ENCODE results near the gene BCL11B.
A peak's percentile ranks its signal among the peaks of the same experiment; 100 is the strongest.
"Not testable (repeated sequence)": the region's sequence is repeated elsewhere in the genome, so short reads cannot be mapped to it uniquely, and the experiment has no call there.

BCL11B gene

GRCh38 chr14:99188731-99189191 lies 83.2 kb downstream of the BCL11B start:
- H3K27ac Mint-ChIP-seq (ENCODE audit: low read depth): peak overlapping the region; percentile 93
- H3K4me3 Mint-ChIP-seq: peak overlapping the region; percentile 87
- ATAC-seq (replicated peaks; ENCODE audit: extremely low read depth, poor library complexity, severe bottlenecking): peak; percentile 20
- H3K27me3 Mint-ChIP-seq: no peaks in the 10 kb centered on the region
- no peak for DNase-seq (ENCODE audit: low spot score in 2 of 2)
- H3K9me3 Mint-ChIP-seq: no peaks in the 10 kb centered on the region
- H3K4me1 Mint-ChIP-seq: peaks cover 96% of the 10 kb centered on the region
- peaks cover 51% of the 10 kb centered on the region for H3K36me3 Mint-ChIP-seq (ENCODE audit: insufficient read depth)

GRCh38 chr14:99187858-99188257 lies 84.1 kb downstream of the BCL11B start:
- Mint-ChIP-seq H3K4me3 (peak overlapping the region; percentile 87), H3K36me3 (ENCODE audit: insufficient read depth) (peaks cover 50% of the 10 kb centered on the region), H3K27ac (ENCODE audit: low read depth) (peak overlapping the region; percentile 97), H3K9me3 (no peaks in the 10 kb centered on the region), H3K27me3 (no peaks in the 10 kb centered on the region), H3K4me1 (peaks cover 96% of the 10 kb centered on the region)
- no peak for DNase-seq (ENCODE audit: low spot score in 2 of 2)
- ATAC-seq (replicated peaks; ENCODE audit: extremely low read depth, poor library complexity, severe bottlenecking): no peak

- Mint-ChIP-seq H3K36me3 (ENCODE audit: insufficient read depth) (peaks cover 52% of the 10 kb centered on the region), H3K9me3 (no peaks in the 10 kb centered on the region), H3K27me3 (no peaks in the 10 kb centered on the region), H3K4me1 (peaks cover 96% of the 10 kb centered on the region), H3K27ac (ENCODE audit: low read depth) (peak overlapping the region; percentile 97), H3K4me3 (peak overlapping the region; percentile 87)
- ATAC-seq (replicated peaks; ENCODE audit: extremely low read depth, poor library complexity, severe bottlenecking): no peak
- no peak for DNase-seq (ENCODE audit: low spot score in 2 of 2)
These were observed 84.9 kb downstream of the BCL11B start for GRCh38 chr14:99186956-99187690.

GRCh38 chr14:99186336-99186735 lies 85.7 kb downstream of the BCL11B start:
- peak overlapping the region; percentile 97 for H3K27ac Mint-ChIP-seq (ENCODE audit: low read depth)
- H3K27me3 Mint-ChIP-seq; H3K9me3 Mint-ChIP-seq; DNase-seq (ENCODE audit: low spot score in 2 of 2); ATAC-seq (replicated peaks; ENCODE audit: extremely low read depth, poor library complexity, severe bottlenecking): not testable (repeated sequence)
- peaks cover 48% of the 10 kb centered on the region for H3K36me3 Mint-ChIP-seq (ENCODE audit: insufficient read depth)
- peak overlapping the region; percentile 87 for H3K4me3 Mint-ChIP-seq
- H3K4me1 Mint-ChIP-seq: peaks cover 96% of the 10 kb centered on the region

- no peak for DNase-seq (ENCODE audit: low spot score in 2 of 2)
- Mint-ChIP-seq H3K4me3 (peak overlapping the region; percentile 87), H3K9me3 (no peaks in the 10 kb centered on the region), H3K27me3 (no peaks in the 10 kb centered on the region), H3K4me1 (peaks cover 90% of the 10 kb centered on the region), H3K27ac (ENCODE audit: low read depth) (peak overlapping the region; percentile 97), H3K36me3 (ENCODE audit: insufficient read depth) (peaks cover 52% of the 10 kb centered on the region)
- no peak for ATAC-seq (replicated peaks; ENCODE audit: extremely low read depth, poor library complexity, severe bottlenecking)
These were observed 86.4 kb downstream of the BCL11B start for GRCh38 chr14:99185436-99186068.

GRCh38 chr14:99183716-99184115 lies 88.3 kb downstream of the BCL11B start:
- Mint-ChIP-seq H3K4me1 (peaks cover 86% of the 10 kb centered on the region), H3K4me3 (peak overlapping the region; percentile 87), H3K27me3 (no peaks in the 10 kb centered on the region), H3K27ac (ENCODE audit: low read depth) (peak overlapping the region; percentile 97), H3K9me3 (no peaks in the 10 kb centered on the region), H3K36me3 (ENCODE audit: insufficient read depth) (peaks cover 55% of the 10 kb centered on the region)
- no peak for ATAC-seq (replicated peaks; ENCODE audit: extremely low read depth, poor library complexity, severe bottlenecking)
- no peak for DNase-seq (ENCODE audit: low spot score in 2 of 2)

GRCh38 chr14:99183311-99183710 lies 88.7 kb downstream of the BCL11B start:
- Mint-ChIP-seq H3K27me3 (no peaks in the 10 kb centered on the region), H3K9me3 (no peaks in the 10 kb centered on the region), H3K27ac (ENCODE audit: low read depth) (peak overlapping the region; percentile 97), H3K4me1 (peaks cover 89% of the 10 kb centered on the region), H3K4me3 (peak overlapping the region; percentile 87), H3K36me3 (ENCODE audit: insufficient read depth) (peaks cover 52% of the 10 kb centered on the region)
- ATAC-seq (replicated peaks; ENCODE audit: extremely low read depth, poor library complexity, severe bottlenecking) (no peak), DNase-seq (ENCODE audit: low spot score in 2 of 2) (no peak)

GRCh38 chr14:99182548-99183250 lies 89.3 kb downstream of the BCL11B start:
- Mint-ChIP-seq H3K9me3 (no peaks in the 10 kb centered on the region), H3K27ac (ENCODE audit: low read depth) (peak overlapping the region; percentile 97), H3K4me3 (peak overlapping the region; percentile 59), H3K4me1 (peaks cover 88% of the 10 kb centered on the region), H3K36me3 (ENCODE audit: insufficient read depth) (peaks cover 51% of the 10 kb centered on the region), H3K27me3 (no peaks in the 10 kb centered on the region)
- DNase-seq (ENCODE audit: low spot score in 2 of 2) (no peak), ATAC-seq (replicated peaks; ENCODE audit: extremely low read depth, poor library complexity, severe bottlenecking) (no peak)

GRCh38 chr14:99181804-99182520 lies 90.0 kb downstream of the BCL11B start:
- DNase-seq (ENCODE audit: low spot score in 2 of 2): no peak
- Mint-ChIP-seq H3K36me3 (ENCODE audit: insufficient read depth) (peaks cover 48% of the 10 kb centered on the region), H3K27me3 (no peaks in the 10 kb centered on the region), H3K27ac (ENCODE audit: low read depth) (peak overlapping the region; percentile 97), H3K4me1 (peaks cover 81% of the 10 kb centered on the region), H3K4me3 (peak overlapping the region; percentile 59), H3K9me3 (no peaks in the 10 kb centered on the region)
- ATAC-seq (replicated peaks; ENCODE audit: extremely low read depth, poor library complexity, severe bottlenecking): no peak

- peaks cover 73% of the 10 kb centered on the region for H3K4me1 Mint-ChIP-seq
- DNase-seq (ENCODE audit: low spot score in 2 of 2): no peak
- ATAC-seq (replicated peaks; ENCODE audit: extremely low read depth, poor library complexity, severe bottlenecking): no peak
These were observed 90.8 kb downstream of the BCL11B start for GRCh38 chr14:99181241-99181640.

GRCh38 chr14:99179946-99180345 lies 92.1 kb downstream of the BCL11B start:
- no peak overlapping the region for H3K4me3 Mint-ChIP-seq
- H3K27ac Mint-ChIP-seq (ENCODE audit: low read depth): peak overlapping the region; percentile 38
- no peaks in the 10 kb centered on the region for H3K27me3 Mint-ChIP-seq
- no peak for DNase-seq (ENCODE audit: low spot score in 2 of 2)
- ATAC-seq (replicated peaks; ENCODE audit: extremely low read depth, poor library complexity, severe bottlenecking): no peak
- H3K36me3 Mint-ChIP-seq (ENCODE audit: insufficient read depth): peaks cover 47% of the 10 kb centered on the region
- peaks cover 60% of the 10 kb centered on the region for H3K4me1 Mint-ChIP-seq
- H3K9me3 Mint-ChIP-seq: no peaks in the 10 kb centered on the region

More at GRCh38 chr14:99181241-99181640, 90.8 kb downstream of the BCL11B start:
- Mint-ChIP-seq H3K27ac (ENCODE audit: low read depth) (peak overlapping the region; percentile 97), H3K36me3 (ENCODE audit: insufficient read depth) (peaks cover 48% of the 10 kb centered on the region), H3K4me3 (peak overlapping the region; percentile 59), H3K27me3 (no peaks in the 10 kb centered on the region), H3K9me3 (no peaks in the 10 kb centered on the region)

GRCh38 chr14:99179506-99179905 lies 92.5 kb downstream of the BCL11B start:
- Mint-ChIP-seq H3K27ac (ENCODE audit: low read depth) (peak overlapping the region; percentile 38), H3K4me3 (no peak overlapping the region), H3K36me3 (ENCODE audit: insufficient read depth) (peaks cover 43% of the 10 kb centered on the region), H3K27me3 (no peaks in the 10 kb centered on the region), H3K4me1 (peaks cover 57% of the 10 kb centered on the region), H3K9me3 (no peaks in the 10 kb centered on the region)
- DNase-seq (ENCODE audit: low spot score in 2 of 2) (no peak), ATAC-seq (replicated peaks; ENCODE audit: extremely low read depth, poor library complexity, severe bottlenecking) (no peak)

Data from central memory CD8-positive, alpha-beta T cell (primary cell).